Neutrophil (primary cell): ENCODE results near the gene ENOX1.

Experiments
- H3K27ac ChIP-seq: fragments of 200-600 bp; sonication (generic); 2 replicates; pipeline ENCODE4 v1.5.1; 2016; ENCODE audit warnings: mild to moderate bottlenecking, moderate library complexity
- H3K27me3 ChIP-seq: fragments of 200-600 bp; sonication (generic); 2 replicates; pipeline ENCODE4 v1.6.0; 2016; ENCODE audit warnings: mild to moderate bottlenecking
- H3K36me3 ChIP-seq: fragments of 200-600 bp; sonication (generic); 2 replicates; pipeline ENCODE4 v1.5.1; 2017
- H3K4me1 ChIP-seq, 2 experiments: fragments of 200-600 bp in 1 of 2; sonication (generic) in 1 of 2; 1 replicate in 1 of 2; 2 replicates in 1 of 2; pipeline versions ENCODE4 v1.5.1 to v1.6.1; 2013 to 2016; ENCODE audit warnings: low read depth in 1 of 2, low read length in 1 of 2, mild to moderate bottlenecking in 1 of 2, moderate library complexity in 1 of 2; ENCODE audit not compliant: control insufficient read depth in 1 of 2, insufficient read depth in 1 of 2
- H3K4me3 ChIP-seq, 2 experiments: fragments of 200-600 bp in 1 of 2; sonication (generic) in 1 of 2; 1 replicate in 1 of 2; 2 replicates in 1 of 2; pipeline ENCODE4 v1.5.1; 2013 to 2016; ENCODE audit warnings: low read depth in 1 of 2, low read length in 1 of 2, mild to moderate bottlenecking in 1 of 2, moderate library complexity in 1 of 2
- H3K9me3 ChIP-seq: fragments of 200-600 bp; sonication (generic); 2 replicates; pipeline ENCODE4 v1.5.1; 2016
- CTCF ChIP-seq: fragments of 200-600 bp; sonication (generic); IDR thresholded peaks from 2 replicates; pipeline ENCODE4 v1.5.1; 2016; ENCODE audit warnings: antibody characterized with exemption

ENOX1 gene

DNA sequence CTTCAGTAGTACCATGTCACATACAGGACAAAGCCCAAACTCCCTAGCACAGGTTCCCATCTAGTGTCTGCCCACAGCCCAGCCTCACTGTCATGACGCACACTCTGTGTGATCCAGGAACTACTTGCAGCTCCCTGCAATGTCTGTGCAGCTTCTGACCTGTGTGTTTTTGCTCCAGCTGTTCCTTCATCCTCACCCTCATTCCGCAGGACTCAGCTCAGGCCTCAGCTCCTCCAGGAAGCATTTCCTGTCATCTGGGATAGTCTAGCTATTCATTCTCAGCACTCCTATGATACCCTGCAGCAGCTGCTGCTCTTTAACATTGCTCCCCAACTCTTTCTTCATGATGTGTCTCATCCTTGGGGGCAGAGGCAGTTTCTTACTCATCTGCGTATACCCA lies 56.1 kb downstream of the ENOX1 start:
- H3K4me3 ChIP-seq: no peak overlapping the region
- H3K9me3 ChIP-seq: no peaks in the 10 kb centered on the region
- no peak for TF ChIP-seq CTCF
- H3K36me3 ChIP-seq: no peaks in the 10 kb centered on the region
- no peaks in the 10 kb centered on the region for H3K27me3 ChIP-seq
- no peak overlapping the region for H3K27ac ChIP-seq
- no peaks in the 10 kb centered on the region for H3K4me1 ChIP-seq

DNA sequence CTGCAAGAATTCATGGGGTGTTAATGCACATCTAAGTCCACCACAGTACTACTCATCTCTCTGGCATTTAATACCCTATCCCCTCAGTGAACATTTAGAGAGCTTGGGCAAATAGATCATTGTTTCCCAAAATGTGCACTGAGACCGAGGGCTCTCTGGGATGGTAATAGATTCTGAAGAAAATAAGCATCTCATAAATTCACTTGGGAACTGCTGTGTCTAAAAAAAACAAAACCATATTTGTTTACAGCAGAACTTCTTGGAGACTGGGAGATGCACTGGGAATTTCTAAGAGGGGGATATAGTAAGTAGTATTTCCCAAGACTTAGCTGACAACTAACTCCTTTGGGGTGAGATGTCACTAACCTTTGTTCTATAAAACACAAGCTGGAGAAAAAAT lies 58.4 kb downstream of the ENOX1 start:
- Histone ChIP-seq H3K4me3 (no peak overlapping the region), H3K4me1 (no peaks in the 10 kb centered on the region), H3K9me3 (no peaks in the 10 kb centered on the region), H3K27me3 (no peaks in the 10 kb centered on the region), H3K27ac (no peak overlapping the region), H3K36me3 (no peaks in the 10 kb centered on the region)
- no peak for TF ChIP-seq CTCF

- no peaks in the 10 kb centered on the region for H3K36me3 ChIP-seq
- no peaks in the 10 kb centered on the region for H3K27me3 ChIP-seq
- H3K4me1 ChIP-seq: no peaks in the 10 kb centered on the region
- no peak for TF ChIP-seq CTCF
- H3K27ac ChIP-seq: no peak overlapping the region
- no peaks in the 10 kb centered on the region for H3K9me3 ChIP-seq
- H3K4me3 ChIP-seq: no peak overlapping the region
These were observed 58.9 kb downstream of the ENOX1 start for GRCh38 chr13:43727856-43728255.

GRCh38 chr13:43725460-43725859 lies 61.3 kb downstream of the ENOX1 start:
- Histone ChIP-seq H3K27me3 (no peaks in the 10 kb centered on the region), H3K9me3 (no peaks in the 10 kb centered on the region), H3K4me1 (no peaks in the 10 kb centered on the region), H3K4me3 (no peak overlapping the region), H3K36me3 (no peaks in the 10 kb centered on the region), H3K27ac (no peak overlapping the region)
- no peak for TF ChIP-seq CTCF

DNA sequence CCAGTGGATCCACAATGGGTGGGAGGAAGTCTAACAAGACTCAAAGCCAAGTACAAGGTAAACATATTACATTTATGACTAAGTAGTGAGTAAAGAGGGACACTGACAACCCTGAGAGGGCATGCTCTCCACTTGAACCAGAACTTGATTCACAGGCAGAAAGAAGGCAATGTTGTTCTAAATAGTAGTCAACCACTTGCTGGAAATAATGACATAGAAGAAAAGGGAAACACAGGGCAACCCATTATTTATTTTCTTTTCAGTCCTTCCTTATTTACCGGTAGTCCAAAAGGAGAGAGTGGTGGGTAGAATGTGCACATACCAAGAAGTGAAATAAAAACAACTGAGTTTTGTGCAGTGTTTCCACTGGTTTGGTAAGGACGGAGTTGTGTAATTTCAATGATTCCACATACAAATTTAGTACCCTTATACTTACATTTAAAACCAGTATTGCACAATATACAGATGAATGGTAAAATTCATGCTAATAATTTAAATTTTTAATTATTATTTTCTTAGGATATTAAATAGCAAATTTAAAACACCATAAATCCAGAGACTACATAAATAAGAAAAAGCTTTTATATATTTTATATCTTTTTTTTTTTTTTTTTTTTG lies 65.9 kb downstream of the ENOX1 start:
- no peak for TF ChIP-seq CTCF
- Histone ChIP-seq H3K27me3 (no peaks in the 10 kb centered on the region), H3K36me3 (no peaks in the 10 kb centered on the region), H3K4me1 (no peaks in the 10 kb centered on the region), H3K9me3 (no peaks in the 10 kb centered on the region), H3K4me3 (no peak overlapping the region), H3K27ac (no peak overlapping the region)

- Histone ChIP-seq H3K27ac (no peak overlapping the region), H3K4me3 (no peak overlapping the region), H3K36me3 (no peaks in the 10 kb centered on the region), H3K9me3 (no peaks in the 10 kb centered on the region), H3K27me3 (no peaks in the 10 kb centered on the region), H3K4me1 (no peaks in the 10 kb centered on the region)
- TF ChIP-seq CTCF: no peak
These were observed 88.0 kb downstream of the ENOX1 start for GRCh38 chr13:43698758-43699157.
